DMS 273 treated with DMSO at 0.1 percent for 48 hours (cell line): Measurements from ENCODE around the gene TTLL12.

Experiments
- DNase-seq: peaks from one replicate; lab custom pipeline; 2025; lab: John Stamatoyannopoulos, UW

Gene TTLL12

DNA sequence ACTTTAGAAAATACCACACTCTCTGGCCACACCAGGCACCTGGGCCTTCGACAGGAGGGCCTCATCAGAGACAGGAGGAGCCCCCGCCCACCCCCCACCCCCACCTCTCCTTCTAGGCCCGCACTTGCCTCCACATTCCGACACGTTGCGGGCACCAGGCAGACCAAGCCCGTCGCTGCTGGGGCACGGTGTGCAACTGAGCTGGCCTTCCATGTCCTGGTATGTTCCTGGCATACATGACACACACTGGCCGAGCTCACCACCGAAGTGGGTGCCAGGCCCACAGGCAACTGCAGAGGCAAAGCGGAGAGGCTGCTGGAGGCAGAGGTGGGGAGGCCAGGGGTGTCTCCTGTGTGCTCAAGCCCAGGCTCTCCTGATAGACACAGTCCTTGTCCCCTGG, 27.0 kb upstream of the TTLL12 start:
- DNase-seq, result no peak

- DNase-seq, result no peak
Observed at GRCh38 chr22:43213051-43213450, 26.1 kb upstream of the TTLL12 start.

DNA sequence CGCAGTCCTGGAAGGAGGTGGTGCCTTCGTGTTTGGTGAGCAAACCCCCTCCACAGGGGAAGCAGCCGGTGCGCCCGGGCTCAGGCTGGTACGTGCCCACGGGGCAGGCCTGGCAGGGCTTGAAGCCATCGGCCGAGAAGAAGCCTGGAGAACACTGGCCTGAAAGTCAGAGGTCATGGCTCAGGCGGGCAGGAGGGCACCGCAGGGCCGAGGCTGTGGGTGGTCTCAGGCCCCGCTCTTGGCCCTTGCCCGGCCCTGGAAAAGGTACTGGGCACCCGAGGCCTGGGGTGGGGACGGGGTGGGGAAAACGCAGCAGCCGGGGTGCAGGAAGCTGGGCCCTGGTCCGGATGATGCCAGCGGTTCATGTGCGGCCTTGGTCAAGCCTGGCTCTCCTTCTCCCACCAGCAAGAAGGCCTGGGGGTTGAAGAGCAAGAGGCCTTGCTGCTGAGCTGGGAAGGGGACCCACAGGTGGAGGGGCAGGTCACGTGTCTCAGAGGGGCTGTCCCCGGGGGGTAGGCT, 25.6 kb upstream of the TTLL12 start:
- DNase-seq, result no peak

GRCh38 chr22:43211941-43212433, 25.1 kb upstream of the TTLL12 start:
- DNase-seq, result no peak

GRCh38 chr22:43210631-43211515, 23.9 kb upstream of the TTLL12 start:
- no peak for DNase-seq

DNA sequence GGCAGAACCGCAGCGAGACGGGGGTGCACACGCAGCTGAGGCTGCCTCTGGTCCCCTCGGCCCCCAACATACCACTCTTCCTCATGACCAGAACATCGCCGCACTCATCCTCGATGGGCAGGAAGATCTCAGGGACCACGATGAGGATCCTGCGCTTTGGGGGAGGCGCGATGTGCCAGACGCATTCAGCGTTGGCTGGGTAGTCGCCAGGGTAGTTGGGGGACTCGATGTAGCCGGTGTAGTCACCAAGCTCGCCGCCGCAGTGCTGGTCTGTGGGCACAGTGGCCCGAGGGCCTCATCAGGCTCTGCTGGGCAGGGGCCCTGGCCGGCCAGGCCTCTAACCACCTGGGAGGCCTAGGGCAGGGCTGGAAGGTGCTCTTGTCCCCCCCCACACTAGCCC, 23.0 kb upstream of the TTLL12 start:
- no peak for DNase-seq

- DNase-seq, result no peak
Observed at GRCh38 chr22:43209523-43209890, 22.6 kb upstream of the TTLL12 start.

GRCh38 chr22:43208703-43209522, 22.0 kb upstream of the TTLL12 start:
- no peak for DNase-seq

DNA sequence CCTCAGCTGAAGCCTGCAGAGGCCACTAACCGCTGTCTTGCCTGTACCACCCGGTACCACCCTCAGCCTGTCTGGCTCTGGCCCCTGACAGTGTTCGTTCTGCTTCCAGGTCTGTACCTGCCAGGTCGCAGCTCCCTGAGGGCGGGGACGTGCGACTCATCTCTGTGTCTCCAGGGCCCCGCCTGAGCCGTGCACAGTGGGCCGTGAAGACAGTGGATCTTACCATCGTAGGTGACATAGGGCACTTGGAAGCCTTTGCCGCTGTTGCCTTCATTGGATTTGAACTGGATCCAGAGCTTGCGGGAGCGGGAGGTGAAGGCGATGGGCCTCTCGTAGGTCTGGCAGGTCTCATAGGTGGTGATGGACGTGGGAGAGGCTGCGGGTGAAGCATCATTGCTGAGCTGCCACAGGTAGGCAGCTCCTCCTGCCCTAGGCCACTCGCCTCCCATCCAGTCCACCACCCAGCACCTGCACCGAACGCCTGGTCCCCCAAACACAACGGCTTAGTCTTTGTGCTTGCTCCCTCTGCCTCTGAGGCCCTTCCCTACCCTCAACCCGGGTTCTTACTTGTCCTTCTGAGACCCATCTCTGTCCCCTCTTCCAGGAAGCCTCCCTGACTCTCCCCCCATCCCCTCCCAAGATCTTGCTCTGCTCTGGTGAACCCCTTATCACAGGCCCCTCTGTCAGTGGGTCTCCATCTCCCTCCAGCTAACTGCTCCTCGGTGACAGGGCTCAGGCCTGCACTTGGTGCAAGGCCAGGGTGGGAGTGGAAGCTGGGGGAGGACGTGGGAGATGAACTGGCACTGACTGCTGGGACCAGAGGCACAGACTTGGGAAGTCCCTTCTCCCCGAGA, 21.1 kb upstream of the TTLL12 start:
- no peak for DNase-seq

GRCh38 chr22:43207386-43207785, 20.5 kb upstream of the TTLL12 start:
- no peak for DNase-seq

GRCh38 chr22:43206509-43207161, 19.7 kb upstream of the TTLL12 start:
- no peak for DNase-seq

- DNase-seq, result no peak
Observed at GRCh38 chr22:43205748-43206508, 19.0 kb upstream of the TTLL12 start.

DNA sequence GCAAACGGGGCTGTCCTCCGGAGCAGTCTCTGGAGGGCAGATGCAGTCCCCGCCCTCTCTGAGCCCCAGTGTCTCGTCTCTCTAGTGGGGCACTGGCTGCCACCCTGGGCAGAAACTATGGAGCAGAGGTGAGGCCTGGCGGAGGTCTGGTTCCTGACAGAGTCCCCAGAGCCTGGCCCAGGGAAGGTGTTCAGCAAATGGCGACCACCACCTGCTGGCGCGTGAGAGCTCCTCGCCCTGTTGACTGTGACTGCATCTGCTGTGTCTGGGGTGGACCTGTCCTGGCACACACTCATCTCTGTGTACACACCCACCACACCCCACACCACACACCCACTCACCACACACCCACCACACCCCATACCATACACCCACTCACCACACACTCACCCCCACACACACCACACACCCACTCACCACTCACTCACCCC, 18.3 kb upstream of the TTLL12 start:
- no peak for DNase-seq

DNA sequence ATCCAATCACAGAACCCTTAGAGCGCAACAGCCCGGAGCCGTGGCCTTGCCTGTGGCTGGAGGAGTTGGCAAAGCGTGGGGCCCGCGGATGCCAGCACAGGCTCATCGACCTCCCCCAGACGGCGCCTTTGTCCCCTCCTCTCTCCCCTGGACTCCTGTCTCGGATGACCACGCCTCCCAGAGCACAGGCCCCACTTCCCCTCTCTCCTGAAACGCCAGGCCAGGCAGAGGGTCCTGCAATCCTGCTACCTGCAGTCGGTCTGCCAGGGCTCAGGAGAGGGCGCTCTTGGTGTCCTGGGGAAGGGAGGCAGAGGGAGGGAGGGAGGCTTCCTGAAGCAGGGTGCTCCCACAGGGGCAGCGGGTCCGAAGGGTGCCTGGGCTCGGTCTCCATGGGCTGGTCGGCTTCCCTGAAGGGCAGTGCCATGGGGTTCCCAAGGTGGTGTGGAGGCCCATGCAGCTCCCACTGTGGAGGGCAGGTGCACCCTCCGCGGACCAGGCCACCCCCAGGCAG, 16.6 kb upstream of the TTLL12 start:
- no peak for DNase-seq

DNA sequence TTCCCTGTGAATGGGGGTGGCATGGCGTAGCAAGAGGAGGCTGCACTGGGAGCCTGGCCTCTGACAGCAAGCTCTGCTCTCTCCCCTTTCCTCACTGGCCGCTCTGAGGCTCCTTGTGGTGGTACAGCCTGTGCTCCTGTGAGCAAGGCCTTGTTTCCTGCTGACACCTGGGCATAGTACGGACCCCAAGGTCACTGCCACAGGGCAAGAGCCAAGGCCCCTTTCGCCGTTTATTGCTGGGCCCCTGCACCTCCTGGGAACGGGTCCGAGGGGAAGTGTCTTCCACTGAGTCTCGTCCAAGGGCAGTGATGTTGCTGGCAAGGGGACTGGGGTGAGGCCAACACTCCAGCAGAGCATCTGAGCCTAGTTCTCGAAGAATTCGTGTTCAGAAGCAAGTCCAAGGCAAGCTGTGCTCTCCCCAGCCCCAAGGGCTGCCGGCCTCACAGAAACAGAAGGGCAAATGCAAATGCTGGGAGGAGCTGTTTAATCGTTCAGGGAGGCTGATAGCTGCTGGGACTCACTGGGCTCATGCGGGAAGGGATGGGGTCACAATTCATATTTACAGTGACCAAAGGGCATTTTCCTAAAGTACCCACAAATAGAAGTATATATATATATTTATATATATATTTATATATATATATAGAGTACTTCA, 15.9 kb upstream of the TTLL12 start:
- DNase-seq, result no peak

- no peak for DNase-seq
Observed at GRCh38 chr22:43202326-43202725, 15.4 kb upstream of the TTLL12 start.

GRCh38 chr22:43201486-43202219, 14.7 kb upstream of the TTLL12 start:
- no peak for DNase-seq

DNA sequence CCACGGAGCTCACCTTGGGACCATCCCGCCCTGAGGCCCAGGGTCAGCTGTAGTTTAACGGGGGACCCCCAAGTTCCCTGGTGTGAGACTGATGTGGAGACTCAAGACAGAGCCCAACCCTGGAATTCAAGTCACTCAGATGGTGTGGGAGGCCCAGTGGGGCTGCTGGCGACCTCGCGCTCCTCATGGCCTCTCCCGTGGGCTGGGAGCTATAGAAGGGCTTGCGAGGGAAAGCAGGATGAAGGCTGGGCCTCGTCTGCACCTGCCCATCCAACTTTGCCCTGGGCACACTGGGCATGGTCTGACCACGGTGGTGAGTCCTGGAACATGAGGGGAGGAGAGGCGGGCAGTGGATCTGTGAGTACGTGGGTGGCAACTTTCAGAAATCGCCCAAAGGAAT, 13.6 kb upstream of the TTLL12 start:
- DNase-seq, result no peak

DNA sequence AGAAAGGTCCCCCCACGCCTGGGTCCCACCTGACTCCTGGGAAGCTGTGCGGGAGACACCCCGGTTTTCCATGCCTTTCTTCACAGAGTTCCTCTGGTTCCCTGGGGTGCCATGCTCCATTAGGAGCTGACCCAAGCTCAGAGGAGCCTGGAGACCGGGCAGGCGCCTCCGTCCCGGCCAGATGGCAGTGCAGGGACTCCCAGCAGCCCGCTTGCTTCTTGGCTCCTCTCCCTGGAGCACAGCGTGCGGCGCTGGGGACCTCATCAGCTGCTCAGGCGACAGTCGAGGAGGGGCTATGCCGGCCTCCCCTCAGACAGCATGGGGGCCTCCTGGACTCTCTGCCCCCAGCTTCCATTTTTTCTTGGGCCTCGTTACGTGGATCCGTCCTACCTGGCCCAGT, 13.1 kb upstream of the TTLL12 start:
- no peak for DNase-seq
